ENCODE results near the gene SOX30. TPM values are rescaled to one million over a fixed set of nuclear protein-coding genes. Genes with fewer than 3 reads are reported as not detected.

Gene SOX30
- total and polyA plus RNA-seq, 4 donors = under 0.01 to 0.21 TPM; not detected in 2

- no peak overlapping the region for H3K9ac ChIP-seq (ENCODE audit: low read depth in 1 of 2, low read length in 2 of 2)
- peak; percentile 65 for DNase-seq (ENCODE audit: low spot score)
- H3K4me3 ChIP-seq (ENCODE audit: low read depth in 1 of 3, low read length in 3 of 3) = peak overlapping the region in 2 of 3 donors; percentile 40 to 56
- 25% methylated on average over 63 of the region's 63 CpGs for WGBS
- H3K27me3 ChIP-seq (ENCODE audit: control insufficient read depth in 4 of 4, insufficient read depth in 4 of 4, low read length in 3 of 4) = no peaks in the 10 kb centered on the region
- no peaks in the 10 kb centered on the region for H3K36me3 ChIP-seq (ENCODE audit: control insufficient read depth in 4 of 4, insufficient read depth in 3 of 4, low read depth in 1 of 4, low read length in 3 of 4)
- no peak overlapping the region for H3K27ac ChIP-seq (ENCODE audit: low read depth in 1 of 2, low read length in 2 of 2)
- no peaks in the 10 kb centered on the region for H3K4me1 ChIP-seq (ENCODE audit: control insufficient read depth in 4 of 4, insufficient read depth in 4 of 4, low read length in 3 of 4)
- peaks cover 0 to 19% (median 6%) of the 10 kb centered on the region in 4 donors for H3K9me3 ChIP-seq (ENCODE audit: control insufficient read depth in 4 of 4, low read length in 3 of 4)
- TF ChIP-seq YY1 (IDR thresholded peaks at IDR 0.05) (no peak), RAD21 (IDR thresholded peaks at IDR 0.05) (peak in 1 of 2 donors; percentile 64)
- TF ChIP-seq, protein P1, sequence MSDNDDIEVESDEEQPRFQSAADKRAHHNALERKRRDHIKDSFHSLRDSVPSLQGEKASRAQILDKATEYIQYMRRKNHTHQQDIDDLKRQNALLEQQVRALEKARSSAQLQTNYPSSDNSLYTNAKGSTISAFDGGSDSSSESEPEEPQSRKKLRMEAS (IDR thresholded peaks at IDR 0.05) = no peak
Measured at GRCh38 chr5:157651623-157652376, 438 bp downstream of the SOX30 start.

GRCh38 chr5:157650991-157651611 lies 1.1 kb downstream of the SOX30 start:
- H3K27me3 ChIP-seq (ENCODE audit: control insufficient read depth in 4 of 4, insufficient read depth in 4 of 4, low read length in 3 of 4) = no peaks in the 10 kb centered on the region
- no peak for DNase-seq (ENCODE audit: low spot score)
- peak overlapping the region in 1 of 3 donors; percentile 40 for H3K4me3 ChIP-seq (ENCODE audit: low read depth in 1 of 3, low read length in 3 of 3)
- no peaks in the 10 kb centered on the region for H3K4me1 ChIP-seq (ENCODE audit: control insufficient read depth in 4 of 4, insufficient read depth in 4 of 4, low read length in 3 of 4)
- H3K9ac ChIP-seq (ENCODE audit: low read depth in 1 of 2, low read length in 2 of 2) = no peak overlapping the region
- H3K27ac ChIP-seq (ENCODE audit: low read depth in 1 of 2, low read length in 2 of 2) = no peak overlapping the region
- WGBS = 72% methylated on average over 33 of the region's 33 CpGs
- H3K36me3 ChIP-seq (ENCODE audit: control insufficient read depth in 4 of 4, insufficient read depth in 3 of 4, low read depth in 1 of 4, low read length in 3 of 4) = no peaks in the 10 kb centered on the region
- peaks cover 0 to 19% (median 6%) of the 10 kb centered on the region in 4 donors for H3K9me3 ChIP-seq (ENCODE audit: control insufficient read depth in 4 of 4, low read length in 3 of 4)
- TF ChIP-seq, protein P2, sequence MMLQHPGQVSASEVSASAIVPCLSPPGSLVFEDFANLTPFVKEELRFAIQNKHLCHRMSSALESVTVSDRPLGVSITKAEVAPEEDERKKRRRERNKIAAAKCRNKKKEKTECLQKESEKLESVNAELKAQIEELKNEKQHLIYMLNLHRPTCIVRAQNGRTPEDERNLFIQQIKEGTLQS (IDR thresholded peaks at IDR 0.05) = no peak
- TF ChIP-seq FOXA2 (IDR thresholded peaks at IDR 0.05) (no peak), HNF4A (conservative IDR thresholded peaks at IDR 0.05) (no peak), CTCF (IDR thresholded peaks at IDR 0.05; ENCODE audit: low read depth, low read length, missing input control) (no peak), FOXA1 (IDR thresholded peaks at IDR 0.05) (no peak), SP1 (IDR thresholded peaks at IDR 0.05) (no peak), TAF1 (conservative IDR thresholded peaks at IDR 0.05) (no peak), HNF4G (IDR thresholded peaks at IDR 0.05) (no peak), NR2F2 (IDR thresholded peaks at IDR 0.05) (no peak), JUND (IDR thresholded peaks at IDR 0.05) (no peak)
- TF ChIP-seq, protein P1 (IDR thresholded peaks at IDR 0.05) = no peak
- TF ChIP-seq, protein P3, sequence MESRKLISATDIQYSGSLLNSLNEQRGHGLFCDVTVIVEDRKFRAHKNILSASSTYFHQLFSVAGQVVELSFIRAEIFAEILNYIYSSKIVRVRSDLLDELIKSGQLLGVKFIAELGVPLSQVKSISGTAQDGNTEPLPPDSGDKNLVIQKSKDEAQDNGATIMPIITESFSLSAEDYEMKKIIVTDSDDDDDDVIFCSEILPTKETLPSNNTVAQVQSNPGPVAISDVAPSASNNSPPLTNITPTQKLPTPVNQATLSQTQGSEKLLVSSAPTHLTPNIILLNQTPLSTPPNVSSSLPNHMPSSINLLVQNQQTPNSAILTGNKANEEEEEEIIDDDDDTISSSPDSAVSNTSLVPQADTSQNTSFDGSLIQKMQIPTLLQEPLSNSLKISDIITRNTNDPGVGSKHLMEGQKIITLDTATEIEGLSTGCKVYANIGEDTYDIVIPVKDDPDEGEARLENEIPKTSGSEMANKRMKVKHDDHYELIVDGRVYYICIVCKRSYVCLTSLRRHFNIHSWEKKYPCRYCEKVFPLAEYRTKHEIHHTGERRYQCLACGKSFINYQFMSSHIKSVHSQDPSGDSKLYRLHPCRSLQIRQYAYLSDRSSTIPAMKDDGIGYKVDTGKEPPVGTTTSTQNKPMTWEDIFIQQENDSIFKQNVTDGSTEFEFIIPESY (IDR thresholded peaks at IDR 0.05) = no peak
- TF ChIP-seq, protein P4, sequence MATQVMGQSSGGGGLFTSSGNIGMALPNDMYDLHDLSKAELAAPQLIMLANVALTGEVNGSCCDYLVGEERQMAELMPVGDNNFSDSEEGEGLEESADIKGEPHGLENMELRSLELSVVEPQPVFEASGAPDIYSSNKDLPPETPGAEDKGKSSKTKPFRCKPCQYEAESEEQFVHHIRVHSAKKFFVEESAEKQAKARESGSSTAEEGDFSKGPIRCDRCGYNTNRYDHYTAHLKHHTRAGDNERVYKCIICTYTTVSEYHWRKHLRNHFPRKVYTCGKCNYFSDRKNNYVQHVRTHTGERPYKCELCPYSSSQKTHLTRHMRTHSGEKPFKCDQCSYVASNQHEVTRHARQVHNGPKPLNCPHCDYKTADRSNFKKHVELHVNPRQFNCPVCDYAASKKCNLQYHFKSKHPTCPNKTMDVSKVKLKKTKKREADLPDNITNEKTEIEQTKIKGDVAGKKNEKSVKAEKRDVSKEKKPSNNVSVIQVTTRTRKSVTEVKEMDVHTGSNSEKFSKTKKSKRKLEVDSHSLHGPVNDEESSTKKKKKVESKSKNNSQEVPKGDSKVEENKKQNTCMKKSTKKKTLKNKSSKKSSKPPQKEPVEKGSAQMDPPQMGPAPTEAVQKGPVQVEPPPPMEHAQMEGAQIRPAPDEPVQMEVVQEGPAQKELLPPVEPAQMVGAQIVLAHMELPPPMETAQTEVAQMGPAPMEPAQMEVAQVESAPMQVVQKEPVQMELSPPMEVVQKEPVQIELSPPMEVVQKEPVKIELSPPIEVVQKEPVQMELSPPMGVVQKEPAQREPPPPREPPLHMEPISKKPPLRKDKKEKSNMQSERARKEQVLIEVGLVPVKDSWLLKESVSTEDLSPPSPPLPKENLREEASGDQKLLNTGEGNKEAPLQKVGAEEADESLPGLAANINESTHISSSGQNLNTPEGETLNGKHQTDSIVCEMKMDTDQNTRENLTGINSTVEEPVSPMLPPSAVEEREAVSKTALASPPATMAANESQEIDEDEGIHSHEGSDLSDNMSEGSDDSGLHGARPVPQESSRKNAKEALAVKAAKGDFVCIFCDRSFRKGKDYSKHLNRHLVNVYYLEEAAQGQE (IDR thresholded peaks at IDR 0.05) = no peak

All from liver (tissue), 9 donors.